Epidermal melanocyte (primary cell): ENCODE results near the gene EYA2.
"Not testable (repeated sequence)": the region's sequence is repeated elsewhere in the genome, so short reads cannot be mapped to it uniquely, and the experiment has no call there.

Experiments
- DNase-seq: peaks from one replicate; pipeline ENCODE4 v3.0.0; 2011; ENCODE audit warnings: low spot score; ENCODE audit not compliant: insufficient read length

The EYA2 gene

GRCh38 chr20:46930640-46931339, 36.1 kb downstream of the EYA2 start:
- DNase-seq = no peak

- DNase-seq = no peak
Measured at GRCh38 chr20:46931699-46932098, 37.1 kb downstream of the EYA2 start.

- not testable (repeated sequence) for DNase-seq
Measured at GRCh38 chr20:46932439-46932838, 37.8 kb downstream of the EYA2 start.

DNA sequence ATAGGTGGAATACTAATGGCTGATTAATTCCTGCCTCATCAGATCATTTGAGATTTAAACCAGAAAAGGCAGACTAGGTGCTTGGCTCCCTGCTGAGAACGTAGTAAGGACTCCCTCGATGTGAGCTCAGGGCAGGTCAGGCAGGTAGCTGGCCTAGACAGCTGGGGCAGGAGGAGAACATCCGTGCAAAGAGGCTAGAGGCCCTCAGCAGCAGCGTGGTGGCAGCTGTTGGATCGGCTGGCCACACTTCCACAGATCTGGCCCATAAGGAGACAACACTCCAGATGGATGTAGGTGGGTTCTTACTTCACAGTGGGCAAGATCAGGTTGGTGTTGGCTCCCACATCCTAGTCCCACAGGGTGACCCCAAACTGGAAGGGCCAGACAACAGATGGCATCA, 38.5 kb downstream of the EYA2 start:
- no peak for DNase-seq

DNA sequence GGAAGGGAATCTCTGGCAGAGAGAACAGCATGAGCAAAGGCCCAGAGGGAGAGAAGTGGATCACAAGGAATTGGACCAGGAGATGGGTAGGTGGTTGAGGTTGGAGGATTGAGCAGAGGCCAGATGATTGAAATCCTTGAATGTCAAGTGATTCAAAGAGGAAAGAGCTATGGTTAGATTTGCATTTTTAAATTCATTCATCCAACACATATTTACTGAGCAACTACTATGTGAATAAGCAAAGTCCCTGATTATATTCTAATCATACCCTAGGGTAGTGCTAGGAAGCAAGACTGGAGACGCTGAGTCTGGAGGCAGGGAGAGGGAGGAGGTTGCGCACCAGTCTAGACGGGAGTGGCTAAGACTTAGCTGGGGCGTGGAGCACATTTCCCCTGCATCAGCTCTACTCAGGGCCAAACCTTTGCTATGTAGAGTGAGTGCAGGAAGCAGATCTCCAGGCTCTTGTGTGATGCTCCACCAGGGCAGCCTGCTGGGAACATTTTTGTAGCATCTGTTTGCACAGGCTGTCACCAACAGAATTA, 40.2 kb downstream of the EYA2 start:
- no peak for DNase-seq

- no peak for DNase-seq
Measured at GRCh38 chr20:46935394-46936017, 40.9 kb downstream of the EYA2 start.

DNA sequence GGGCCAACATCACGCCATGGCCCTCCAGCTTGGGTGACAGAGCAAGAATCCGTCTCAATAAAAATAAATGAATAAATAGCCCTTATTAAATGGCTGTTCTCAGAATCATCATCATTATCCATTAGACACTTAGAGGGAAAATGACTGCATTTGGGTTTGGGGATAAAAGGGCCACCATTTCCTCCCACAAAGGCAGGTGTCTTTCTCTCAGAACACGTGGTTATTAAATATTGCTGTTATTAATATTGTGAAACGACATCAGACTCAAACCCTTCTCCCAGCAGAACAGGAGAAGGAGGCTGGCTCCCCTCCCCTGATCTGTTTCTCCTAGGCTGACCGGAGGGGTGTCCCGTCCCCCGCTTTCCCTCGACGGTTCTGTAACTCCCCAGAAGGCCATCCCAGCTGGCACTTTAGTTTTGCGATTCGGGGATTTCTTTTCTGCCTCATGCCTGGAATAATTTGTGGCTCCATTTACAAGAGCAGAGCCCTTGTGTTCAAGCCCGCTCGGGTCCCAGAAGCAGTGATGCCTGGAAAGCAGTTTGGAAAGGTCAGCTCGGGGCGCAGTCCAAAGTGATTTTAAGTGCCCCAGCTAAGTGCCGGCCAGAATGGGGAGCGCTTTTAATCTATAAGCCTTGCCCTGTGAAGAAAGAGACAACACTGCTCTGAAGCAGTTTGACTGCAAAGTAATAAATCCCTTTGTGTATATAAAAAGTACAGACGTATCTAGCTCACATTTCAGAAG, 41.9 kb downstream of the EYA2 start:
- no peak for DNase-seq

- DNase-seq = no peak
Measured at GRCh38 chr20:46937157-46937523, 42.5 kb downstream of the EYA2 start.

- no peak for DNase-seq
Measured at GRCh38 chr20:46937533-46938226, 43.0 kb downstream of the EYA2 start.

GRCh38 chr20:46938434-46938833, 43.8 kb downstream of the EYA2 start:
- no peak for DNase-seq

- no peak for DNase-seq
Measured at GRCh38 chr20:46939031-46939965, 44.7 kb downstream of the EYA2 start.

DNA sequence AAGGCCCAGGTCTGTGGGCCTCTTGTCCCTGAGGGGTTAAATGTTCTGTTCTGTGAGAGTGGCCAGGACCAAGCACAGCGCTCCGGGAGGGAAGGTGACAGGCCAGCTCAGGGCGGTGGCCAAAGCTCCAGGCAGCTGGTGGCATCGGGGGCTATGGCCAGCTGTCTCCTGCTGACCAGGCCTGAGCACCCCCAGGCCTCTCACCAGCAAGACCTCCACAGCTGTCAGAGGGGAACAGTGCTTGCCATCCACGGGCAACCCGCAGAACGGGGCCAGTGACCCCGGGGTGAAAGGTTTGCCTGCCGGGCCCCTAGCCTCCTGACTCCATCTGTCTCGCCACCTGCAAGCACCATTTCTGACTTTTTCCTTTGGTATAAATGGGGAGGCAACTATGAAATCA, 46.0 kb downstream of the EYA2 start:
- no peak for DNase-seq

- DNase-seq = no peak
Measured at GRCh38 chr20:46941404-46941803, 46.8 kb downstream of the EYA2 start.

DNA sequence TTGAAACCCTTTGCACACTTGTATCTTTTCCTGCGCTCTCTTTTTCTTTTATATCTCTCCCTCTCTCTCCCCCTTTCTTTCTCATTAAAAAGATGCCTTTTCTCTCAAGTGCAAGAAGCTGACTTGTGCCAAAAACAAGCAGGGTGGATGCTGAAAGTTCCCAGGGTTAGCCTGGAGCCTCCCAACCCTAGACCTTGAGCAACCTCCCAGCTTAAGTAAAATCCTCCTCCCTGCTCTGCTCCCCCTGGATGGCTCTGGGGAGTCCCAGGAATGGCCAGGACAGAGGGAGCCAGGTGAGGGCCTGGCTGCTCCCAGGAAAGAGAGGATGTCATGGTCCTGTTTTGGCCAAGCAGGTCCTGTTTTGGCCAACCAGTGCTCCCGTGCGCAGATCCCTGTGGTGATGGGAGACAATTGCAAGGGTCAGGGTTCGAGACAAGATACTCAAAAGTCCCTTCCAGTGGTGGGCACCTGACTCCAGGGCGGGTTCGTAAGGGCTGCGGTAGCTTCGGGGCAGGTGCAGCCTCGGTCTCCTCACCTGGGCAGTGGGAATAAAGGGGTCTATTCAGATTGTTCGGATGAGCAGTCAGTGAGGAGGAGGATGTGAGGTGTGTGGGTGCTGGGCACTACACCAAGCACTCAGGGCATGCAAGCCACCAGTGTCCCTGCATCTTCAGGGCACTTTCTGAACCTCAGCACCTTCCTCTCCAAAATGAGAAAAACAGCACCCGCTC, 49.4 kb downstream of the EYA2 start:
- no peak for DNase-seq

DNA sequence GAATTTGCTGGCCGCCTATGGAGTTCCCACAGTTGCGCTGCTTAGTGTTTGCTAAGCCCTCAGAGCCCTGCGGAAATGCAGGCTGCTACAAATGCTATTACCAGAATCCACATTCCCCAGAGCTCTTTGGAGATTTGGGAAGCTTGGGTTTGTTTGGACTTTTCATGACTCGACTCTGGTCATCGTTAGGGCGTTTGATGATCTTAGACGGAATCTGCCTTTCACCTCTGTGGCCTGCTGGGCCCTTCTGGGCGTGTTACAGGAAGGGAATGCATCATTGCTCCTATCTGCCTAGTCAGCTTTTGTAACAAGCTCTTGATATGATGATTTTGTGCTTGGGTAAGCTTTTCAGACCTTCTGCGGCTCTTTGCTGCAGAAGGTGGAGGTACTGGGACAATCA, 50.8 kb downstream of the EYA2 start:
- no peak for DNase-seq

GRCh38 chr20:46946181-46946624, 51.6 kb downstream of the EYA2 start:
- DNase-seq = no peak

GRCh38 chr20:46946796-46947195, 52.2 kb downstream of the EYA2 start:
- DNase-seq = no peak

DNA sequence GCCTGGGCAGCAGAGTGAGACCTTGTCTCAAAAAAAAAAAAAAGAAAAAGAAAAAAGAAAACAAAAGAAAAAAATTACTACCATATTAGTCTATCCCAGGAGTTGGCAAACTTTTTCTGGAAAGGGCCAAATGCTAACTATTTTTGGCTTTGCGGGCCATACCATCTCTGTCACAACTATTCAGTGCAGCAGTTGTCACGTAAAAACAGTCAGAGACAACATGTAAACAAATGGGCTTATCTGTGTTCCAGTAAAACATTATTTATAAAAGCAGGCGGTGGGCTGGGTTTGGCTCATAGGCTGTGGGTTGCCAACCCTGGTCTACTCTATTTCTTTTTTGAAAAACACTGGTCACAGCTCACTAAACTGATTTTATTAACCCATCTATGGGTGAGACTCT, 53.4 kb downstream of the EYA2 start:
- DNase-seq = no peak

GRCh38 chr20:46951405-46951804, 56.8 kb downstream of the EYA2 start:
- no peak for DNase-seq
